Measurements from ENCODE around the gene MALL. TPM values are rescaled to one million over a fixed set of nuclear protein-coding genes. Genes with fewer than 3 reads are reported as not detected.

Gene MALL
- total RNA-seq, 1 donor from 2014 or later, result 0.79 TPM

DNA sequence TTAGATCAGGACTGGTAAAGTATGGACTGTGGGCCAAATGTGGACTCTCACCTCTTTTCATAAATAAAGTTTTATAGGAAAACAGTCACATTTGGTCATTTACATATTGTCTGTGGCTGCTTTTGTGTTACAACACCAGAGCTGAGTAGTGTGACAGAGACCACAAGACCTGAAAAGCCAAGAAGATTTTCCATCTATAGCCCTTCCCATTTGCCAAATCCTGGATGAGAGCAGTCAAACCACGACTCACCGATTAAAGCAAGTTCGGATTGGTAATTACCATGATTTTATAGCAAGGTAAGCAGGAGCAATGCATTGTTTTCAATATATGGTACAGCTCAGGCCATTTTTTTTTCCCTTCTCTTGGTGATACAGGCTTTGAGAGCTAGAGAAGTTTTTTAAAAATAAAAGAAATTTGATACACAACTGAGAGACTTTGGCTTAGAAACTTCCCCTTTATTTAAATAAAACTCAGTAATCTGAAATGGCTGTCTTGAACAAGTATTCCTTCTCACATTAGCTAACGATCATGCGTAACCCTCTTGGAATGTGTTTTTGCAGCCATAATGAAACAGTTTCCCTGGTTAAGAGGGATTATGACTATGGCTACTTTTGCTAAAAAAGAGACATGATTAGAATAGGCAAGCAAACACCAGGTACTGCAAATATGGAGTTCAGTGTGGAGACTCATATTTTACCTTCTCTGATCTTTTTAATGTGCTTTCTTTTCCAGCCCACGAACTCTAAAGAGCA, 9.5 kb upstream of the MALL start:
- TF ChIP-seq, protein P1, sequence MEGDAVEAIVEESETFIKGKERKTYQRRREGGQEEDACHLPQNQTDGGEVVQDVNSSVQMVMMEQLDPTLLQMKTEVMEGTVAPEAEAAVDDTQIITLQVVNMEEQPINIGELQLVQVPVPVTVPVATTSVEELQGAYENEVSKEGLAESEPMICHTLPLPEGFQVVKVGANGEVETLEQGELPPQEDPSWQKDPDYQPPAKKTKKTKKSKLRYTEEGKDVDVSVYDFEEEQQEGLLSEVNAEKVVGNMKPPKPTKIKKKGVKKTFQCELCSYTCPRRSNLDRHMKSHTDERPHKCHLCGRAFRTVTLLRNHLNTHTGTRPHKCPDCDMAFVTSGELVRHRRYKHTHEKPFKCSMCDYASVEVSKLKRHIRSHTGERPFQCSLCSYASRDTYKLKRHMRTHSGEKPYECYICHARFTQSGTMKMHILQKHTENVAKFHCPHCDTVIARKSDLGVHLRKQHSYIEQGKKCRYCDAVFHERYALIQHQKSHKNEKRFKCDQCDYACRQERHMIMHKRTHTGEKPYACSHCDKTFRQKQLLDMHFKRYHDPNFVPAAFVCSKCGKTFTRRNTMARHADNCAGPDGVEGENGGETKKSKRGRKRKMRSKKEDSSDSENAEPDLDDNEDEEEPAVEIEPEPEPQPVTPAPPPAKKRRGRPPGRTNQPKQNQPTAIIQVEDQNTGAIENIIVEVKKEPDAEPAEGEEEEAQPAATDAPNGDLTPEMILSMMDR (conservative IDR thresholded peaks at IDR 0.05), result no peak
- Mint-ChIP-seq H3K4me1 (peaks cover 23% of the 10 kb centered on the region), H3K4me3 (no peak overlapping the region), H3K27me3 (ENCODE audit: low read depth) (no peaks in the 10 kb centered on the region), H3K9me3 (no peaks in the 10 kb centered on the region), H3K36me3 (ENCODE audit: low read depth) (peaks cover 3% of the 10 kb centered on the region), H3K27ac (ENCODE audit: unreplicated experiment) (no peak overlapping the region)
- DNase-seq (ENCODE audit: low read depth, low spot score), result no peak

DNA sequence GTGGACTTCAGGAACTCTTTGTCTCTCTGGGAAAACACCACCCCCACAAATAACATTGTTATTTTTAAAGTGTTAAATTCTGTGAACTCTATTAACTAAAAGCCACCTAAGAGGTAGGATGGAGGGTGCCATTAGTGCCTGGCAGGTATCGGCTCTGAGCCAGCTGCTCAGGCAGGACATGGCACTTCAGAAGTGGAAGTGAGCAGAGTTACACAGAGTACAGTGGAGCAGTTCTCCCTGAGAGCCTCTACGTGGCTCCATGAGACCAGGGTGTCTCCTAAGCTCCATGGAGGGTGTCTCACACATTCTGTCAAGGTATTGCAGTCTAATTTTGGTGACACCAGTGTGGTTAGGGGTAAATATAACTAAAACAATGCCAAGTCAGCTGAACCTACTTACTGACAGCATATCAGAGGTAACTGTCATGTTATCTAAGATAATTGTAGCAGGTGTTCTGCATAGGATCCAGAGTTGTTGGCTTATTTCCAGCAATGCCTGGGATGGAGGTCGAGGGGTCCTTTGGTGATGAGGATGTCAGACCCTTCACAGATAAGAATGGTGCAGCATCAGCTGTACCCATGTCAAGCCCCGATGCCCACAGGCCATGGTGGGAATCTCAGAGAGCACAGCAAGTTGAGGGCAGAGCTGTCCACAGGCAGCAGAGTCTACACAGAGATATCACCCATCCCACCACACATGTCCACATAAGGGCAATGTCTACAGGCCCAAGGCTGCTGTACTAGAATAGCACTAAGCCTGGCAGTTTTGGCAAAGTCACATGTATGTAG, 8.6 kb upstream of the MALL start:
- peaks cover 2% of the 10 kb centered on the region for H3K27me3 Mint-ChIP-seq (ENCODE audit: low read depth)

DNA sequence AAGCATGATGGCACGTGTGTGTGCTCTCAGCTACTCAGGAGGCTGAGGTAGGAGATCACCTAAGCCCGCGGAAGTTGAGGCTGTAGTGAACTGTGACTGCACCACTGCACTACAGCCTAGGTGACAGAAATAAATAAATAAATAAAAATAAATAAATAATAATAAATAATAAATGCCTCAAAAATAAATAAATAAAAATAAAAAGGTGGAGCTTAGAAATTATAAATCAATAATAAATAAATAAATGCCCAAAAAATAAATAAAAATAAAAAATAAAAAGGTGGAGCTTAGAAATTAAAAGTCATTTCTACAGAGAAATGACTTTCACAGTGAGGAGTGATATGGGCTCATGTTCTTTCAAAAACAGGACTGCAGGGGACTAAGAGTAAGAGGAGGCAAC, 6.0 kb upstream of the MALL start:
- no peak overlapping the region for H3K4me3 Mint-ChIP-seq
- H3K36me3 Mint-ChIP-seq (ENCODE audit: low read depth), result no peaks in the 10 kb centered on the region
- TF ChIP-seq, protein P1 (conservative IDR thresholded peaks at IDR 0.05), result no peak
- DNase-seq (ENCODE audit: low read depth, low spot score), result no peak
- H3K27ac Mint-ChIP-seq (ENCODE audit: unreplicated experiment), result no peak overlapping the region
- peaks cover 15% of the 10 kb centered on the region for H3K4me1 Mint-ChIP-seq
- no peaks in the 10 kb centered on the region for H3K9me3 Mint-ChIP-seq
- H3K27me3 Mint-ChIP-seq (ENCODE audit: low read depth), result peaks cover 28% of the 10 kb centered on the region

More for the DNA sequence above, 8.6 kb upstream of the MALL start:
- no peak for DNase-seq (ENCODE audit: low read depth, low spot score)
- TF ChIP-seq, protein P1 (conservative IDR thresholded peaks at IDR 0.05), result no peak
- Mint-ChIP-seq H3K4me3 (no peak overlapping the region), H3K9me3 (no peaks in the 10 kb centered on the region), H3K4me1 (peaks cover 23% of the 10 kb centered on the region), H3K27ac (ENCODE audit: unreplicated experiment) (no peak overlapping the region), H3K36me3 (ENCODE audit: low read depth) (peaks cover 3% of the 10 kb centered on the region)

DNA sequence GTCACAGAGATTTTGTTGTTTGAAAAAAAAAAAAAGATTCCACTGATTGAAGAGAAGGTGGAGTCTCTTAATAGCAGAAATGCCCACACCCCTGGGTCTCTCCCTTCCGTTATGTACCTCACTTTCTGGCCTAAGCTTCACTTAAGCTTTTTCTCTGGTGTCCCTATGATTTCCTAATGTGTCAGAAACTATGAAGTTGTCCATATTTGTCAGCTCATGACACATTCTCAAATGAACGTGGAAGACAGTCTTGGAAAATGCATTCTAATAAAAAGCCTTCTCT, 5.4 kb upstream of the MALL start:
- Mint-ChIP-seq H3K36me3 (ENCODE audit: low read depth) (no peaks in the 10 kb centered on the region), H3K9me3 (no peaks in the 10 kb centered on the region), H3K4me3 (no peak overlapping the region), H3K4me1 (peaks cover 10% of the 10 kb centered on the region), H3K27me3 (ENCODE audit: low read depth) (peaks cover 34% of the 10 kb centered on the region), H3K27ac (ENCODE audit: unreplicated experiment) (no peak overlapping the region)
- TF ChIP-seq, protein P1 (conservative IDR thresholded peaks at IDR 0.05), result no peak
- no peak for DNase-seq (ENCODE audit: low read depth, low spot score)

DNA sequence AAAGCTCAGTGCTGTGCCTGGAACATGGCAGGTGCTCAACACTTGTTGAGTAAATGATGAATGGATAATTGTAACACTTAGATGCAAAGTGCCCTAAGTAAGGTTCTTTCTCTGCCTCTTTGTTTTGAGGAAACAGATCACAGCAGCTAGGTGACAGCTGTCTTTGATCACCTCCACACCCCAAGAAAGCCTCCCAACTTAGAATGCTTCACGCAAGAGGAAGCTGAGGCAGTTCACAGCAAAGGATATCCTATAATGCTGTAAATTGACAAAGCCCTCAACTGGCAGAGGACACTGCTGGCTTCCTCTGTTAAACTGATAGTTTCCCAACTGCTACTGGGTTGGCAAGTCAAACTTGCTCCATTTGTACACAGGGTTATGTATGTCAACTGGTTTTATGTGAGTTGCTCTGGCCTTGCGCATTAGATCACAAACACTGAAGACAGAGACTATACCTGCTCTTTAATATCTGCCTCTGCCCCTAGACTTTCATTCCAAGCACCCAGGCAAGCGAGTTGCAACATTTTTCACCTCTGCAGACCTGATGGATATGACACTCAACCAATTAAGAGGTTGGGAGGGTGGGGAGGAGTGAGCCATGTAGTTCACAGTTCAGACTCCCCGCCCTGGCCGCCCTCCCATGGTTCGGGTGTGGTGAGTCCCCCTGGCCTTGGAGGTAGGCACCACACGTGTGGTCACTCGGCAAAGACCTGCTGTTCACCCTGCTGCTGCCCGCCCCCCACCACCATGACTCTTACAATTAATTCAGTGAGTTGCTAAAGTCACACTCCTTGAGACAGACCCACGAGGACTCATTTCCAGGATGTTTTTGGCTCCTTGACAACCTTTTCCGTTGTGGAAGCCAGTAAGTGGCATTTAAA, 4.8 kb upstream of the MALL start:
- TF ChIP-seq, protein P1 (conservative IDR thresholded peaks at IDR 0.05), result no peak
- no peak for DNase-seq (ENCODE audit: low read depth, low spot score)
- Mint-ChIP-seq H3K9me3 (no peaks in the 10 kb centered on the region), H3K4me1 (peaks cover 6% of the 10 kb centered on the region), H3K27ac (ENCODE audit: unreplicated experiment) (peak overlapping the region; percentile 6), H3K27me3 (ENCODE audit: low read depth) (peaks cover 40% of the 10 kb centered on the region), H3K36me3 (ENCODE audit: low read depth) (no peaks in the 10 kb centered on the region), H3K4me3 (no peak overlapping the region)

Data from neural crest cell (in vitro differentiated cells).